GM12878 (cell line): ENCODE measurements around the gene BPIFA3.

Experiments
- EGR1 ChIP-seq, 2 experiments: IDR thresholded peaks; 1 replicate in 1 of 2; 2 replicates in 1 of 2; pipeline ENCODE4 v1.6.1; 2011 to 2012; ENCODE audit warnings: low read depth in 2 of 2, low read length in 2 of 2, borderline replicate concordance in 1 of 2, mild to moderate bottlenecking in 1 of 2, moderate library complexity in 1 of 2
- EP300 ChIP-seq, 2 experiments: fragments of 150-350 bp in 1 of 2; IDR thresholded peaks; 2 replicates each; pipeline ENCODE4 v1.6.1; 2011 to 2012; ENCODE audit warnings: low read depth in 2 of 2, low read length in 2 of 2, borderline replicate concordance in 1 of 2, improper control_type of control experiment in 1 of 2, inconsistent platforms in 1 of 2; ENCODE audit not compliant: control insufficient read depth in 1 of 2
- ETV6 ChIP-seq, 2 experiments: fragments of 450-650 bp in 1 of 2; IDR thresholded peaks in 1 of 2; conservative IDR thresholded peaks in 1 of 2; 2 replicates each; pipeline ENCODE4 v1.6.1; 2014; ENCODE audit warnings: antibody characterized with exemption in 1 of 2, borderline replicate concordance in 1 of 2, low read depth in 1 of 2, mild to moderate bottlenecking in 1 of 2, moderate library complexity in 1 of 2
- JUND ChIP-seq: IDR thresholded peaks from 2 replicates; pipeline ENCODE4 v1.6.1; 2012; ENCODE audit warnings: low read depth, mild to moderate bottlenecking, low read length, improper control_type of control experiment, moderate library complexity
- MYC ChIP-seq: IDR thresholded peaks from 2 replicates; pipeline ENCODE4 v1.6.1; 2011; ENCODE audit warnings: mild to moderate bottlenecking, low read length, moderate library complexity, inconsistent platforms; ENCODE audit not compliant: insufficient read depth, insufficient replicate concordance, insufficient read length, severe bottlenecking
- RAD21 ChIP-seq: IDR thresholded peaks from 2 replicates; pipeline ENCODE4 v1.6.1; 2011; ENCODE audit warnings: mild to moderate bottlenecking, low read depth, low read length, moderate library complexity; ENCODE audit not compliant: insufficient read depth
- SIN3A ChIP-seq: IDR thresholded peaks from 2 replicates; pipeline ENCODE4 v1.6.1; 2012; ENCODE audit warnings: low read depth, low read length, improper control_type of control experiment
- SREBF2 ChIP-seq: IDR thresholded peaks from 2 replicates; pipeline ENCODE4 v1.6.1; 2012; ENCODE audit warnings: mild to moderate bottlenecking, low read length
- STAT1 ChIP-seq: fragments of 450-650 bp; conservative IDR thresholded peaks from 2 replicates; pipeline ENCODE4 v1.6.1; 2014; ENCODE audit warnings: antibody characterized with exemption, mild to moderate bottlenecking
- USF2 ChIP-seq: IDR thresholded peaks from 2 replicates; pipeline ENCODE4 v1.6.1; 2011; ENCODE audit warnings: low read depth, low read length, improper control_type of control experiment, borderline replicate concordance

GRCh38 chr20:33276303-33277113 is 59.4 kb downstream of the BPIFA3 start:
- TF ChIP-seq MYC, result no peak
- TF ChIP-seq EGR1 (IDR thresholded peaks at IDR 0.05; ENCODE audit: borderline replicate concordance in 1 of 2, low read depth in 2 of 2, low read length in 2 of 2), result no peak
- no peak for TF ChIP-seq STAT1
- TF ChIP-seq SIN3A, result no peak
- TF ChIP-seq EP300 (IDR thresholded peaks at IDR 0.05; ENCODE audit: borderline replicate concordance in 1 of 2, control insufficient read depth in 1 of 2, low read depth in 2 of 2, low read length in 2 of 2), result no peak
- no peak for TF ChIP-seq JUND
- no peak for TF ChIP-seq SREBF2
- no peak for TF ChIP-seq ETV6 (conservative IDR thresholded peaks at IDR 0.05 in 1 of 2, IDR thresholded peaks at IDR 0.05 in 1 of 2; ENCODE audit: borderline replicate concordance in 1 of 2, low read depth in 1 of 2)
- TF ChIP-seq RAD21, result no peak
- TF ChIP-seq USF2, result no peak
